GM12875 (cell line): ENCODE data around the gene ICAM4.

Source experiments
- H3K4me3 ChIP-seq: one replicate; pipeline ENCODE4 v1.5.1; 2011; ENCODE audit warnings: low read depth, low read length, control low read depth
- TF ChIP-seq, protein P1 (sequence below): IDR thresholded peaks from 2 replicates; pipeline ENCODE4 v1.5.1; 2011; ENCODE audit warnings: low read depth, mild to moderate bottlenecking, control low read depth, inconsistent platforms, low read length, moderate library complexity, borderline replicate concordance; ENCODE audit not compliant: insufficient read depth

Gene ICAM4

GRCh38 chr19:10292206-10292788 is 5.5 kb downstream of the ICAM4 start:
- TF ChIP-seq, protein P1, sequence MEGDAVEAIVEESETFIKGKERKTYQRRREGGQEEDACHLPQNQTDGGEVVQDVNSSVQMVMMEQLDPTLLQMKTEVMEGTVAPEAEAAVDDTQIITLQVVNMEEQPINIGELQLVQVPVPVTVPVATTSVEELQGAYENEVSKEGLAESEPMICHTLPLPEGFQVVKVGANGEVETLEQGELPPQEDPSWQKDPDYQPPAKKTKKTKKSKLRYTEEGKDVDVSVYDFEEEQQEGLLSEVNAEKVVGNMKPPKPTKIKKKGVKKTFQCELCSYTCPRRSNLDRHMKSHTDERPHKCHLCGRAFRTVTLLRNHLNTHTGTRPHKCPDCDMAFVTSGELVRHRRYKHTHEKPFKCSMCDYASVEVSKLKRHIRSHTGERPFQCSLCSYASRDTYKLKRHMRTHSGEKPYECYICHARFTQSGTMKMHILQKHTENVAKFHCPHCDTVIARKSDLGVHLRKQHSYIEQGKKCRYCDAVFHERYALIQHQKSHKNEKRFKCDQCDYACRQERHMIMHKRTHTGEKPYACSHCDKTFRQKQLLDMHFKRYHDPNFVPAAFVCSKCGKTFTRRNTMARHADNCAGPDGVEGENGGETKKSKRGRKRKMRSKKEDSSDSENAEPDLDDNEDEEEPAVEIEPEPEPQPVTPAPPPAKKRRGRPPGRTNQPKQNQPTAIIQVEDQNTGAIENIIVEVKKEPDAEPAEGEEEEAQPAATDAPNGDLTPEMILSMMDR, result no peak
- H3K4me3 ChIP-seq, result peak overlapping the region; percentile 52

DNA sequence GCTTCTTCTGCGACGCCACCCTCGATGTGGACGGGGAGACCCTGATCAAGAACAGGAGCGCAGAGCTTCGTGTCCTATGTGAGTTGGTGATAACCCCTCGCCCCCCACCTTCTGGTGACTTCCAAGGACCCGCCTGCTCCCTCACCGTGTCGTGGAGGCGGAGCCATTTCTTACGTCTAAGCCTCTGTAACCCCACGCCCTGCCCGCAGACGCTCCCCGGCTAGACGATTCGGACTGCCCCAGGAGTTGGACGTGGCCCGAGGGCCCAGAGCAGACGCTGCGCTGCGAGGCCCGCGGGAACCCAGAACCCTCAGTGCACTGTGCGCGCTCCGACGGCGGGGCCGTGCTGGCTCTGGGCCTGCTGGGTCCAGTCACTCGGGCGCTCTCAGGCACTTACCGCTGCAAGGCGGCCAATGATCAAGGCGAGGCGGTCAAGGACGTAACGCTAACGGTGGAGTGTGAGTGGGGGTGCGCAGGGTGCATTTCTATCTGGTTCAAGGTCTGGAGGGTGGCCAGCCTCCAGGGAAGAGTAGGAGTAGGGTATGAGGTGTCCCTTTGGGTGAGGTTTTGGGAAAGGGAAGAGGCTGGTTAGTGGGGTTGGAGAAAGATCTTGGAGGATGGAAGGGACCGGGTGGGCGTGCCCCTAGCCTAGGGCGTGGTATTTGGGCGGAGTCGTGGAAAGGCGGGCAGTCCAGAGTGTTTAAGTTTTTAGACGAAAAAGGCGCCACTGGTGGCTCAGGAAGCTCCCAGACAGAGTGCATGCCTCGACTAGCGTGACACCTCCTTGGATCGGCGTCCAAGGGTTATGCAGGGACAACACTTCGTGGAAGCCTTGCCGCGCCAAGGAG is 6.3 kb downstream of the ICAM4 start:
- H3K4me3 ChIP-seq, result peak overlapping the region; percentile 41
- TF ChIP-seq, protein P1, result no peak

DNA sequence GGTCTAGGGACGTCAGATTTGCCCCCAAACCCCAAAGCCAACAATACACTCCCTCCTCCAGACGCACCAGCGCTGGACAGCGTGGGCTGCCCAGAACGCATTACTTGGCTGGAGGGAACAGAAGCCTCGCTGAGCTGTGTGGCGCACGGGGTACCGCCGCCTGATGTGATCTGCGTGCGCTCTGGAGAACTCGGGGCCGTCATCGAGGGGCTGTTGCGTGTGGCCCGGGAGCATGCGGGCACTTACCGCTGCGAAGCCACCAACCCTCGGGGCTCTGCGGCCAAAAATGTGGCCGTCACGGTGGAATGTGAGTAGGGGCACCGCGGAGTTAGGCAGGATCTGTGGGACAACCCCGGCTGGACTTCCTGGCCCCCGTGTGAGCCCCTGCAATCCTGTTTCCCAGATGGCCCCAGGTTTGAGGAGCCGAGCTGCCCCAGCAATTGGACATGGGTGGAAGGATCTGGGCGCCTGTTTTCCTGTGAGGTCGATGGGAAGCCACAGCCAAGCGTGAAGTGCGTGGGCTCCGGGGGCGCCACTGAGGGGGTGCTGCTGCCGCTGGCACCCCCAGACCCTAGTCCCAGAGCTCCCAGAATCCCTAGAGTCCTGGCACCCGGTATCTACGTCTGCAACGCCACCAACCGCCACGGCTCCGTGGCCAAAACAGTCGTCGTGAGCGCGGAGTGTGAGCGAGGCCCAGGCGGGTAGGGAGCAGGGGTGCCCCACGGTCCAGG is 7.0 kb downstream of the ICAM4 start:
- H3K4me3 ChIP-seq, result no peak overlapping the region
- TF ChIP-seq, protein P1, result no peak

GRCh38 chr19:10294368-10294697 is 7.6 kb downstream of the ICAM4 start:
- TF ChIP-seq, protein P1, result no peak
- H3K4me3 ChIP-seq, result no peak overlapping the region

DNA sequence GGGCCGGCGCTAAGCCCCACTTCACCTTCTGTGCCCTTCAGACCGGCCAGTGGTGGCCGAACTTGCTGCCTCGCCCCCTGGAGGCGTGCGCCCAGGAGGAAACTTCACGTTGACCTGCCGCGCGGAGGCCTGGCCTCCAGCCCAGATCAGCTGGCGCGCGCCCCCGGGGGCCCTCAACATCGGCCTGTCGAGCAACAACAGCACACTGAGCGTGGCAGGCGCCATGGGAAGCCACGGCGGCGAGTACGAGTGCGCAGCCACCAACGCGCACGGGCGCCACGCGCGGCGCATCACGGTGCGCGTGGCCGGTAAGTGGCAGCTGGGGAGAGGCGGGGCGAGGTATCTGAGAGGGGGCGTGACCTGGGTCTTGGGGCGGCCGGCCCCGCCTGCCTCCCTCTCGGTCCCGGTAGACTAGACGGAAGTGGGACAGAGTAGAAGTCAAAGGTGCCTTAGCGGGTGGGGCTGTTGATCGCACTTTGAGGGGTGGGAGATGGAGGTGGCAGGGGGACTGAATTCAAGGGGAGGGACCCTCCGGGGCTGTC is 8.6 kb downstream of the ICAM4 start:
- H3K4me3 ChIP-seq, result peak overlapping the region; percentile 8
- TF ChIP-seq, protein P1, result peak; percentile 20; the same call in 1 of the 2 replicates

GRCh38 chr19:10295847-10296591 is 9.3 kb downstream of the ICAM4 start:
- H3K4me3 ChIP-seq, result no peak overlapping the region
- TF ChIP-seq, protein P1, result no peak
